ENCODE data around the gene DAAM1. TPM values are rescaled to one million over a fixed set of nuclear protein-coding genes. Genes with fewer than 3 reads are reported as not detected.

DAAM1 gene
- total RNA-seq, 1 donor from 2014 or later = 38.0 TPM

- peaks cover 16% of the 10 kb centered on the region for H3K79me2 ChIP-seq (ENCODE audit: insufficient read depth, low read length)
- DNase-seq (ENCODE audit: low read depth) (no peak), FAIRE-seq (no peak)
- Mint-ChIP-seq H3K4me3 (ENCODE audit: unreplicated experiment) (no peak overlapping the region), H3K9me3 (ENCODE audit: unreplicated experiment) (no peaks in the 10 kb centered on the region), H3K4me1 (ENCODE audit: low read depth, unreplicated experiment) (peaks cover 44% of the 10 kb centered on the region), H3K27ac (ENCODE audit: unreplicated experiment) (peak overlapping the region; percentile 79), H3K27me3 (ENCODE audit: low read depth, unreplicated experiment) (no peaks in the 10 kb centered on the region), H3K36me3 (ENCODE audit: low read depth, unreplicated experiment) (no peaks in the 10 kb centered on the region)
- H4K20me1 ChIP-seq (ENCODE audit: insufficient read depth, low read length) = peaks cover 38% of the 10 kb centered on the region
- no peaks in the 10 kb centered on the region for H3K36me3 ChIP-seq (ENCODE audit: insufficient read depth, low read length)
- H3K4me1 ChIP-seq (ENCODE audit: insufficient read depth, low read length) = peaks cover 26% of the 10 kb centered on the region
- H3K9me3 ChIP-seq (ENCODE audit: insufficient read depth, low read depth, low read length) = no peaks in the 10 kb centered on the region
- no peaks in the 10 kb centered on the region for H3K27me3 ChIP-seq (ENCODE audit: insufficient read depth, low read length)
- no peak overlapping the region for H3K4me2 ChIP-seq (ENCODE audit: low read length)
- no peak overlapping the region for H3K27ac ChIP-seq (ENCODE audit: low read depth, low read length)
- H2AFZ ChIP-seq (ENCODE audit: low read depth, low read length) = no peak overlapping the region
- no peak overlapping the region for H3K4me3 ChIP-seq (ENCODE audit: insufficient read depth, low read depth, low read length)
- TF ChIP-seq EZH2 (IDR thresholded peaks at IDR 0.05; ENCODE audit: insufficient read depth, low read length) = no peak
- TF ChIP-seq CTCF (IDR thresholded peaks at IDR 0.05; ENCODE audit: insufficient read depth, low read depth, low read length) = no peak
- no peak overlapping the region for H3K9ac ChIP-seq (ENCODE audit: low read length)
Observed at GRCh38 chr14:59253527-59253926, 65.1 kb downstream of the DAAM1 start.

DNA sequence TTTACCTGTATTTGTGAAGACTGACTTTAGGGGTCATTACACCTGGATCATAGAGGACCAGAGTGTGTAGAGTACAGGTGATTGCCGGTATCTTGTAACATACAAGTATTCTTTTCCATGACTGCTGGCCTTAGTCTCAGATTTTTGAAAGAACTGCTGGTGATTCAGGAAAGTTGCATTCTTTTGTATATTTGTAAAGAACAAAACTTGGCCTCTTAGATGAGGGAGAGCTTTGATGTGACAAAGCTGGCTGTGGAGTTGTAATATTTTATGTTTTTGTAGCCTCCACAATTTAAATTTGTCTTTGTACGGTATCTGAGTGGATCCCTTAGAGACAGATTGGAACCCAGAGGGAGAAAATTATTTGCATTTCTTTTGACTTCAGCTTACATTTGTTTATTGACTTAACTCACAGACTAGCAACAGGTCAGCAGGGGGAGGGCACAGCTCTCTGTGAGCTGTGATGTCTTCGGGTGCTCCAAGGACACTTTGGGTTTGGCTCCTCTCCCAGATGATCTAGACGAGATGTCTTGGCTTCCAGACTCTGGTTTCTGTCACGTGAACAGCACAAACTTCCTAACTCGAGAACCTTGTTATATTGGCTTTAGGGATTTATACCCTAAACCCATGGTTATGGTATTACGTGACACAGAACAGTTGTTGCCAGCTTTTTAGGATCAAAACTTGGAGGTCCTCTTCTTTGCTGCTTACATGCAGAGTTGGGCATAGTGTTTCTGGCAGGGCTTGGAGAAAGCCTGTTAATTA, 65.9 kb downstream of the DAAM1 start:
- Histone ChIP-seq H3K27me3 (ENCODE audit: insufficient read depth, low read length) (no peaks in the 10 kb centered on the region), H3K79me2 (ENCODE audit: insufficient read depth, low read length) (peaks cover 15% of the 10 kb centered on the region), H3K9me3 (ENCODE audit: insufficient read depth, low read depth, low read length) (no peaks in the 10 kb centered on the region), H2AFZ (ENCODE audit: low read depth, low read length) (no peak overlapping the region), H3K36me3 (ENCODE audit: insufficient read depth, low read length) (no peaks in the 10 kb centered on the region), H3K9ac (ENCODE audit: low read length) (peak overlapping the region; percentile 49), H3K4me3 (ENCODE audit: insufficient read depth, low read depth, low read length) (peak overlapping the region; percentile 10), H3K4me1 (ENCODE audit: insufficient read depth, low read length) (peaks cover 26% of the 10 kb centered on the region), H3K4me2 (ENCODE audit: low read length) (peak overlapping the region; percentile 57), H4K20me1 (ENCODE audit: insufficient read depth, low read length) (peaks cover 38% of the 10 kb centered on the region), H3K27ac (ENCODE audit: low read depth, low read length) (peak overlapping the region; percentile 44)
- Mint-ChIP-seq H3K27ac (ENCODE audit: unreplicated experiment) (peak overlapping the region; percentile 86), H3K4me1 (ENCODE audit: low read depth, unreplicated experiment) (peaks cover 41% of the 10 kb centered on the region), H3K27me3 (ENCODE audit: low read depth, unreplicated experiment) (no peaks in the 10 kb centered on the region), H3K36me3 (ENCODE audit: low read depth, unreplicated experiment) (no peaks in the 10 kb centered on the region), H3K4me3 (ENCODE audit: unreplicated experiment) (no peak overlapping the region), H3K9me3 (ENCODE audit: unreplicated experiment) (no peaks in the 10 kb centered on the region)
- DNase-seq (ENCODE audit: low read depth) (peak; percentile 94), FAIRE-seq (peak; percentile 91)
- TF ChIP-seq EZH2 (IDR thresholded peaks at IDR 0.05; ENCODE audit: insufficient read depth, low read length) = no peak
- no peak for TF ChIP-seq CTCF (IDR thresholded peaks at IDR 0.05; ENCODE audit: insufficient read depth, low read depth, low read length)

Measured in astrocyte (in vitro differentiated cells and primary cell).